GM21367 (cell line): ENCODE measurements around the gene CRTC3.
A peak's percentile ranks its signal among the peaks of the same experiment; 100 is the strongest.

Experiments
- ATAC-seq: cut with Tn5 transposase; IDR thresholded peaks from one replicate; pipeline ENCODE4 v1.9.1; 2021; ENCODE audit not compliant: unreplicated experiment

The CRTC3 gene

GRCh38 chr15:90561344-90562244, 31.9 kb downstream of the CRTC3 start:
- ATAC-seq, result no peak

DNA sequence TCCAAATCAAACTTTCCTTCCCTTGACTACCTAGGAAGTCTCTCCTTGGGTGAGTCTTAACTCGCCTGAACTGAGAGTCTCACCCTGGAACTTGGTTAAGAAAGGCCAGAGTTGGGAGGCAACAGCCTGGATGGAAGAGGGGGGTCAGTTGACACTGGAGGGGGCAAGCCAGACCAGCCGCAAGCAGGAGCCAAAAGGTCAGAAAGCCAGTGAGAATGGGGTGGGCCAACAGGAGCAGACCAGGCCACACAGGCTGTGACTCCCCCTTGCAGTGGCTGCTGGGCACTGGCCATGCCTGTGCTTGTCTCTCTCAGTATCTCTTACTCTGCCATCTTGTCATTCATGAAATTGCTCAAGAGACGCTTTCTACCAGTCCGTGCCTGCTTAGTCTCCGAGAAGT, 32.9 kb downstream of the CRTC3 start:
- ATAC-seq, result no peak

DNA sequence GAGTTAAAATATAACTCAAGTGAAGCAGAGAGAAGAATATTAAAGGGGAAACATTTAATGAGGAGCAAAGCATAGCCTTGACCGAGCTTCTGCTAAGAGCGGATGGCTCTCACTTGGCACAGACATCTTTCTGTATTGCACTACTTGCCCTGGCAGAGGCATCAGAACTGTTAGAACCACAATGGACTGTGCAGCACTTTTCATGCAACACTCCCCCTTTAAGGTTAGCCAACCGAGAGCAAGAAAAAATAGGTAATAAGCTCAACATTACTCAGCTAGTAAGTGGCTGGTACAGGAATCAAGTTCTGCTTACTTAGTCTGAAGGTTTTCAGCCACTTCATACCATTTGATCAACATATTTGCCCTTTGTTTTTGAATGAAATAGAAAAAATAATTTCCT, 33.7 kb downstream of the CRTC3 start:
- no peak for ATAC-seq

- ATAC-seq, result no peak
Measured at GRCh38 chr15:90564051-90564450, 34.3 kb downstream of the CRTC3 start.

DNA sequence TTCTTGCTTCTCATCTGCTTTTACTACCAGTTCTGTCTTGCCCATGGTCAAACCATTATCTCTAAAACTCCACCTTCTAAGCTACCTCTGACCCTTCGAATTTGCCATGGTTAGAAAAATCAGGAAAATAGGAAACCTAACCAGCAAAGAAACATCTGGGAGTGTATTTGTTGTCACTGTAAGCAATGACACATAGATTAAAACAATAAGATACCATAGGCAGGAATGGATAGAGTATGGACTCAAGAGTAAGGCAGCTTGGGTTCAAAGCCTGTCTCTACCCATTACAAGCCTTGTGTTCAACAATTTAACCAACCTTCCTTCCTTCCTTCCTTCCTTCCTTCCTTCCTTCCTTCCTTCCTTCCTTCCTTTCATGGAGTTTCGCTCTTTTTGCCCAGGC, 34.9 kb downstream of the CRTC3 start:
- no peak for ATAC-seq

DNA sequence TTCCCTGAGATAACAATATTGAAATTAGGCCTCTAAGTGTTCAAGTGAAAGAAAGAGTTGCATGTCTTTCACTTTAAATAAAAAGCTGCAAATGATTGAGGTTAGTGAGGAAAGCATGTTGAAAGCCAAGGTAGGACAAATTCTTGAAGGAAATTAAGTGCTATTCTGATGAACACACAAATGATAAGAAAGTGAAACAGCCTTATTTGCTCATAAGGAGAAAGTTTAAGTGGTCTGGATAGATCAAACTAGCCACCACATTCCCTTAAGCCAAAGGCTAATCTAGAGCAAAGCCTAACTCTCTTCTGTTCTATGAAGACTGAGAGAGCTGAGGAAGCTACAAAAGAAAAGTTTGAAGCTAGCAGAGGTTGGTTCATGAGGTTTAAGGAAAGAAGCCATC, 36.1 kb downstream of the CRTC3 start:
- no peak for ATAC-seq

DNA sequence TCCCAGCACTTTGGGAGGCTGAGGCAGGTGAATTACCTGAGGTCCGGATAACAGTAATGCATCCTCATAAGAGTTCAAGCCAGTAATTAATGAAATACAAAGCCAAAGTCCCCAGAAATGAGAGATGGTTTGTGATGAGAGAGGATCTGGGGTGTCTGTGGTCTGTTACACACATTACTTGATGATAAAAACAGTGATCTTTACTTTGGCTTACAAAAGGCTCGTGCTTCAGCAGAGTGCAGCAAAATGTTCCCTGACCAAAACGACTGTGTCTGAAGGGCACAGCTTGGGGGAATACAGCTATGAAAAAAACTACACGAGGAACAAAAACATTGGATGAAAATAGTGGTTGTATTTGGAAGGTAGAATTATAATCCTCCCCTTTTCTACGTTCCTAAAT, 40.9 kb downstream of the CRTC3 start:
- no peak for ATAC-seq

GRCh38 chr15:90571063-90571541, 41.4 kb downstream of the CRTC3 start:
- peak; percentile 65 for ATAC-seq

- ATAC-seq, result no peak
Measured at GRCh38 chr15:90572893-90573292, 43.2 kb downstream of the CRTC3 start.

GRCh38 chr15:90576711-90577389, 47.1 kb downstream of the CRTC3 start:
- no peak for ATAC-seq

- no peak for ATAC-seq
Measured at GRCh38 chr15:90579213-90579612, 49.5 kb downstream of the CRTC3 start.

- ATAC-seq, result no peak
Measured at GRCh38 chr15:90580099-90580498, 50.4 kb downstream of the CRTC3 start.

GRCh38 chr15:90580541-90580940, 50.8 kb downstream of the CRTC3 start:
- no peak for ATAC-seq

GRCh38 chr15:90580946-90581345, 51.2 kb downstream of the CRTC3 start:
- ATAC-seq, result no peak

- no peak for ATAC-seq
Measured at GRCh38 chr15:90581771-90582352, 52.1 kb downstream of the CRTC3 start.

DNA sequence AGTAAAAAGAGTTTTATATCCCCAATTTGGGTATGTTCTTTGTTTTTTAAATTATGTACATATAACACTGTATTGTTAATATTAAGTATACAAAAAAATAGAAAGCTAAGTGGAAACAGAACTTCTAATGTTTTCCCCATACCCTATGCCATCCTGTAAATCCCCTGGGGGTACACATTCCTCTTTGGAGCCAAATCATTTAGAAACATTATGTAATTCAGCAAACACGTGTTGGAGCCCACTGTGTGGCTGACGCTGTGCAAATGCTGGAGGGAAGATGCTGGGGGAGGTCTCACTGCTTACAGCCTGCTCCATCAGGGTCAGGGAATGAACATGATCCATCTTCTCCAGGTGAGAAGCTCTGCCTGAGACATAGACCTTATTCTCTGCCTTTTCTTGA, 52.8 kb downstream of the CRTC3 start:
- ATAC-seq, result no peak

GRCh38 chr15:90583471-90584252, 53.9 kb downstream of the CRTC3 start:
- no peak for ATAC-seq

- no peak for ATAC-seq
Measured at GRCh38 chr15:90584841-90585240, 55.1 kb downstream of the CRTC3 start.

GRCh38 chr15:90585863-90586262, 56.1 kb downstream of the CRTC3 start:
- ATAC-seq, result no peak

DNA sequence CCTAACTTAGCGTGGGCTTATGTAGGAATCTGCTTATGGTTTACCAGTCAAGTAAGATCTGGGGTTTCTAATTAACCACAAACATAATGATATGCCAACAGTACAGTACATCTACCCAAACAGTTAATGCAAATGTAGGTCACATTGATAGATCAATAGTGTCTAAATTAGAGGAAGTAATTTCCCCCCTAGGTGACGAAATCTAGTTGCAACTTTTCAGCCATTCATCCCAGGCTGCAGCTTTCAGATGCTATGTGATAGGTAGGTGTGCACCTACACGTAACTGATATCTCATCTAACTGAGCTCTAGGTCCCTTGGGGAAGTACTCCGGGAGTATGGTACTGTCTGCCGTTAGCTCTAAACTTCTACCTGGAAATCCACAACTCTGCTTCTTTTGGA, 57.2 kb downstream of the CRTC3 start:
- ATAC-seq, result no peak

DNA sequence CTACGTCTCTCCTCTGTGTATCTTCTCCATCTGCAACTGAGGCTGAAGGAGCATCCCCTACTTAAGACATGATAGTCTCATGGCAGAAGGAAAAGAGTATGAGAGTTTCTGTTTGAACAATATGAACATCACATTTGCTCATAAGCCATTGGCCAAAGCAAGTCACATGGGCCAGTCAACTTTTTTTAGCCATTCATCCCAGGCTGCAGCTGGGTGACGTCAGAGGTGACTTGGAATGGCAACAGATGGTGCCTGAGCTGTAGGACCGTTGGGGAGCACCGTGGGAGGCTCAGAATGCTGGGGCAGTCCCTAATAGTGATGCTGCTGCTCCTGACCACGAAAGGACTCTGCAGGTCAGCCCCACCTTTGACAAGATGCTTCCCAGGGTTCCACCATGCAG, 58.7 kb downstream of the CRTC3 start:
- ATAC-seq, result no peak
